Retinal pigment epithelial cell (primary cell): ENCODE results near the gene TNNI3K.

ENCODE experiments used
- DNase-seq: peaks from one replicate; pipeline ENCODE4 v3.0.0-alpha.2; 2010; ENCODE audit warnings: low read depth
- H3K4me3 ChIP-seq: 2 replicates; pipeline ENCODE4 v1.5.1; 2011; ENCODE audit warnings: mild to moderate bottlenecking, low read length, control low read depth, moderate library complexity
- CTCF ChIP-seq: conservative IDR thresholded peaks from 2 replicates; pipeline ENCODE4 v1.5.1; 2011; ENCODE audit warnings: low read depth, low read length, control low read depth, inconsistent platforms

The TNNI3K gene

GRCh38 chr1:74388855-74389254 lies 153.7 kb downstream of the TNNI3K start:
- no peak for TF ChIP-seq CTCF
- H3K4me3 ChIP-seq, result no peak overlapping the region
- DNase-seq, result no peak

GRCh38 chr1:74392186-74392585 lies 157.0 kb downstream of the TNNI3K start:
- TF ChIP-seq CTCF, result no peak
- DNase-seq, result no peak

DNA sequence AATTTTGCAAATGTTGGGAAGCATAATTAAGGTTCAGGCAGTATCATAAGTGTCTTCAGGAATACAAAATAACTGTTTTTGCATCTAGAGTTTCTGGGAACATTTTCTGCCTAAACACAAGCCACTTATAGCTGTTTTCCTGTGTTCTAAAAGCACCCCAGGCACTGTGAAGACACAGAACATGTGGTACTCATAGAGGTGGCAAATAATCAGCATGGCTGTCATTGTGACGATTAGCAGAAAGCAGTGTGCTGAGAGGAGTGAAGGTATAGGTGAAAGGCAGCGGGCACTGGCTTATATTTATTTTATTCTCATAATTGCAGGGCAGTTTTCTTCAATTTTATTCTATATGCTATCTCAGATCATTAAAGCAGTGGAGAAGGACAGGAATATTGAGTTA lies 157.7 kb downstream of the TNNI3K start:
- no peak overlapping the region for H3K4me3 ChIP-seq
- TF ChIP-seq CTCF, result no peak
- no peak for DNase-seq

More at GRCh38 chr1:74392186-74392585, 157.0 kb downstream of the TNNI3K start:
- no peak overlapping the region for H3K4me3 ChIP-seq

- no peak for DNase-seq
- TF ChIP-seq CTCF, result no peak
These were observed 160.4 kb downstream of the TNNI3K start for GRCh38 chr1:74395571-74395970.

GRCh38 chr1:74396462-74396861 lies 161.3 kb downstream of the TNNI3K start:
- no peak for DNase-seq
- no peak for TF ChIP-seq CTCF
- no peak overlapping the region for H3K4me3 ChIP-seq

More at GRCh38 chr1:74395571-74395970, 160.4 kb downstream of the TNNI3K start:
- no peak overlapping the region for H3K4me3 ChIP-seq

- no peak overlapping the region for H3K4me3 ChIP-seq
- DNase-seq, result no peak
- TF ChIP-seq CTCF, result no peak
These were observed 161.7 kb downstream of the TNNI3K start for GRCh38 chr1:74396933-74397332.

DNA sequence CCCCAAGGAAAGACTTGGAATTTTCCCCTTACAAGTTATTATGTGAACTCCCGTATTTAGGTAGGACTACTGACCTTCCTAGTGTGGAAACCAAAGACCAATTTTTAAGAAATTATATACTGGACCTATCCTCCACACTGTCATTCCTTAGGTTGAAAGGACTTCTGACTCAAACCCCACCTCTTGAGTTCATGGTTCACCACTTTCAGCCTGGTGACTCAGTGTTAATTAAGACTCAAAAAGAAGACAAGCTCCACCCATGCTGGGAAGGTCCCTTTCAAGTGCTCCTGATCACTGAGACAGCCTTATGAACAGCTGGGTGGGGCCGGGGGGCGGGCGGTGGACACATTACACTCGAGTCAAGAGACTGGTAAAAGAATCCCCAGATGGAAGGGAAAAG lies 164.1 kb downstream of the TNNI3K start:
- TF ChIP-seq CTCF, result no peak
- no peak overlapping the region for H3K4me3 ChIP-seq
- DNase-seq, result no peak
